Loucy (cell line): ENCODE data around the gene LAMC3.

Source experiments
- CTCF ChIP-seq: fragments of 200-600 bp; sonication (generic); conservative IDR thresholded peaks from 2 replicates; pipeline ENCODE4 v1.5.1; 2014; ENCODE audit warnings: mild to moderate bottlenecking, antibody characterized with exemption, low read length
- EZH2phosphoT487 ChIP-seq: fragments of 200-600 bp; IDR thresholded peaks from 2 replicates; pipeline ENCODE4 v1.6.1; 2018; ENCODE audit warnings: antibody characterized with exemption, mild to moderate bottlenecking, moderate library complexity, borderline replicate concordance

DNA sequence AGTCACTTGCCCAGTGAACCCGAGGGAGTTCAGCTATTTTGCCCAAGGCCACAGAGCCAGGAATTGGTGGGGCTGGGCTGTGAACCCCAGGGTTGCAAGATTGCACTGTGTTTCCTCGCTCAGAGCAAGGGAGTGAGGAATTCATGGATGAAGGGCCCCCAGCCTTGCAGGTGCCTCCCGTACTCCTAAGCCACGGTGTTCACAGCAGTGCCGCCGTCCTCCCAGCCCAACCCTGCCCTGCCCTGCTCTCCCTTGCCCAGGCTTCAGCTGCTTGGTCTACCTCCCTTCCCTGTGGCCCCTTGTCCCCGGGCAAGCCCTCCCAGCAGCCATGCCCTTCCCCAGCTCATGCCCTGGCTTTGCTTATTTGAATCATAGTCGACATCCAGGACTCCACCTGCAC, 6.1 kb downstream of the LAMC3 start:
- TF ChIP-seq CTCF = no peak
- no peak for TF ChIP-seq EZH2phosphoT487
